Endothelial cell (in vitro differentiated cells): ENCODE measurements around the gene PTPRM. TPM values are rescaled to one million over a fixed set of nuclear protein-coding genes. Genes with fewer than 3 reads are reported as not detected.
"Not testable (repeated sequence)": the region's sequence is repeated elsewhere in the genome, so short reads cannot be mapped to it uniquely, and the experiment has no call there.

Source experiments
- DNase-seq: peaks from one replicate; pipeline ENCODE4 v3.0.0; 2021; ENCODE audit warnings: low spot score
- H3K27ac Mint-ChIP-seq: one replicate; pipeline ENCODE4 v1.8.0; 2021; ENCODE audit warnings: mixed read lengths, inconsistent platforms; ENCODE audit not compliant: unreplicated experiment
- H3K27me3 Mint-ChIP-seq: one replicate; pipeline ENCODE4 v1.8.0; 2021; ENCODE audit warnings: mild to moderate bottlenecking, moderate library complexity, mixed read lengths, inconsistent platforms; ENCODE audit not compliant: unreplicated experiment
- H3K36me3 Mint-ChIP-seq: one replicate; pipeline ENCODE4 v1.8.0; 2021; ENCODE audit warnings: mild to moderate bottlenecking, low read depth, mixed read lengths, inconsistent platforms; ENCODE audit not compliant: unreplicated experiment
- H3K4me1 Mint-ChIP-seq: one replicate; pipeline ENCODE4 v1.8.0; 2021; ENCODE audit warnings: mild to moderate bottlenecking, mixed read lengths, inconsistent platforms; ENCODE audit not compliant: unreplicated experiment
- H3K4me3 Mint-ChIP-seq: one replicate; pipeline ENCODE4 v1.8.0; 2021; ENCODE audit warnings: mild to moderate bottlenecking, mixed read lengths, inconsistent platforms; ENCODE audit not compliant: unreplicated experiment
- H3K9me3 Mint-ChIP-seq: one replicate; pipeline ENCODE4 v1.8.0; 2021; ENCODE audit warnings: mixed read lengths, inconsistent platforms; ENCODE audit not compliant: unreplicated experiment
- total RNA-seq: library from RNA; stranded (reverse); fragmentation: NEBNext Ultra II Directional; extraction: Animal tissue kit (Norgen Biotek cat#: 25700); gene quantifications from one replicate; pipeline ENCODE4 v1.2.1, GENCODE V29; 2021; ENCODE audit not compliant: unreplicated experiment
- TF ChIP-seq, protein P1 (sequence below): fragments of 200-600 bp; sonication (generic); IDR thresholded peaks from one replicate; pipeline ENCODE4 v1.5.0; 2021; ENCODE audit warnings: antibody characterized with exemption; ENCODE audit not compliant: unreplicated experiment

PTPRM gene
- total RNA-seq, 1 donor from 2014 or later, result 284 TPM

DNA sequence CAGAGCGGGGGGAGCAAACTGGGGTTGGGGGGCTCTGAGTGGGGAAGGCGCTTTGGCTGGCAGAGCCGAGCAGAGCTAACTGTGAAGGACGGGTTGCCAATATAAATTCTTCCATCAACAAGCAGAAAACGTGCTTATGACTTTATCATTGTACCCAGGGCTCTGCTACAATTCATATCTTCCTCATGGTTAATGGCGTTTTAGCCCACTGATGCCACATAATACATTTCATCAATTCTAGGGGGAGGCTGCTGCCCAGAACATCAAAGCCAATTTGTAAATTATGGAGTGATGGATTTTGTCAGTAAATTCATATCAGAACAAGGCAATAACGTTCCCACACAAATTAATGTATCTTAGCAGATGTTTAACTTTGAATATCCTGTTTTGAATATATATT, 866.7 kb downstream of the PTPRM start:
- Mint-ChIP-seq H3K36me3 (no peaks in the 10 kb centered on the region), H3K9me3 (no peaks in the 10 kb centered on the region), H3K27me3 (peaks cover 4% of the 10 kb centered on the region), H3K27ac (no peak overlapping the region), H3K4me3 (no peak overlapping the region), H3K4me1 (no peaks in the 10 kb centered on the region)
- DNase-seq, result no peak
- TF ChIP-seq, protein P1, sequence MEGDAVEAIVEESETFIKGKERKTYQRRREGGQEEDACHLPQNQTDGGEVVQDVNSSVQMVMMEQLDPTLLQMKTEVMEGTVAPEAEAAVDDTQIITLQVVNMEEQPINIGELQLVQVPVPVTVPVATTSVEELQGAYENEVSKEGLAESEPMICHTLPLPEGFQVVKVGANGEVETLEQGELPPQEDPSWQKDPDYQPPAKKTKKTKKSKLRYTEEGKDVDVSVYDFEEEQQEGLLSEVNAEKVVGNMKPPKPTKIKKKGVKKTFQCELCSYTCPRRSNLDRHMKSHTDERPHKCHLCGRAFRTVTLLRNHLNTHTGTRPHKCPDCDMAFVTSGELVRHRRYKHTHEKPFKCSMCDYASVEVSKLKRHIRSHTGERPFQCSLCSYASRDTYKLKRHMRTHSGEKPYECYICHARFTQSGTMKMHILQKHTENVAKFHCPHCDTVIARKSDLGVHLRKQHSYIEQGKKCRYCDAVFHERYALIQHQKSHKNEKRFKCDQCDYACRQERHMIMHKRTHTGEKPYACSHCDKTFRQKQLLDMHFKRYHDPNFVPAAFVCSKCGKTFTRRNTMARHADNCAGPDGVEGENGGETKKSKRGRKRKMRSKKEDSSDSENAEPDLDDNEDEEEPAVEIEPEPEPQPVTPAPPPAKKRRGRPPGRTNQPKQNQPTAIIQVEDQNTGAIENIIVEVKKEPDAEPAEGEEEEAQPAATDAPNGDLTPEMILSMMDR, result no peak

DNA sequence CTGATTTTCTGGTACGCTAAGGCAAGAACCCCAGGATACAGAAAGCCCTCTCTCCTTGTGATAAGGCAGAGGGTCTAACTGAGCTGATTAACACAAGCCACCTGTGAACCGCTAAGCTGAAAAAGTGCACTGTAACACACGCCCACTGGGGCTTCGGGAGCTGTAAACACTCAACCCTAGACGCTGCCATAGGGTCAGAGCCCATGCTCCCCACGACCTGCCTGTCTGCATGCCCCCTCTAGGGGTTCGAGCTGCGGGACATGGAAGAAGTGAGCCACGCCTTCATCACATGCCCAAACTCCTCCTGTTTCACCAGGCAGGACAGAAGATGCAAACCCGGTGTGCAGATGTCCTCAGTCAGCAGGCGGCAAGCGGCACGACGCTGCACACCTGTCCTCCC, 868.3 kb downstream of the PTPRM start:
- H3K27ac Mint-ChIP-seq, result no peak overlapping the region
- H3K4me3 Mint-ChIP-seq, result no peak overlapping the region
- DNase-seq, result no peak
- TF ChIP-seq, protein P1, result no peak
- H3K36me3 Mint-ChIP-seq, result no peaks in the 10 kb centered on the region
- no peaks in the 10 kb centered on the region for H3K9me3 Mint-ChIP-seq
- peaks cover 4% of the 10 kb centered on the region for H3K27me3 Mint-ChIP-seq
- no peaks in the 10 kb centered on the region for H3K4me1 Mint-ChIP-seq

DNA sequence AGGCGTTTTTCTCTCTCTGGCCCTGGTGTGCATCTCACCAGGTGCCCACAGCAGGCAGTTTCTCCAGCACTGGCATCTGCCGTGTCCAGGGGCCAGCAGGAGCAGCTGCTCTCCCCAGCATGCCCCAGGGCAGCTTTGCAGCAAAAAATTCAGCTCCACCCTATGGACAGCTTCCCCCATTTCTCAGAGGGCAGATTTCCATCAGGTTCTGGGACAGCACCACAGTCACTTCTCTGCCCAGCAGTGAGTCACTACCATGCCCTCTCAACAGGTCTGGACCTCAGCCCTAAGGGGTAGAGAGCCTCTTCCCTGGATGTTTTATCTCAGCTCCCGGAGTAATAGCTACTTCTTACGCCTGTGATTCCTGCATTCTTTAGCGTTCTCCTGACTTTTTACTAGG, 871.9 kb downstream of the PTPRM start:
- Mint-ChIP-seq H3K9me3 (peaks cover 6% of the 10 kb centered on the region), H3K4me1 (no peaks in the 10 kb centered on the region), H3K27me3 (no peaks in the 10 kb centered on the region), H3K4me3 (no peak overlapping the region), H3K36me3 (no peaks in the 10 kb centered on the region), H3K27ac (no peak overlapping the region)
- DNase-seq, result no peak
- TF ChIP-seq, protein P1, result no peak

DNA sequence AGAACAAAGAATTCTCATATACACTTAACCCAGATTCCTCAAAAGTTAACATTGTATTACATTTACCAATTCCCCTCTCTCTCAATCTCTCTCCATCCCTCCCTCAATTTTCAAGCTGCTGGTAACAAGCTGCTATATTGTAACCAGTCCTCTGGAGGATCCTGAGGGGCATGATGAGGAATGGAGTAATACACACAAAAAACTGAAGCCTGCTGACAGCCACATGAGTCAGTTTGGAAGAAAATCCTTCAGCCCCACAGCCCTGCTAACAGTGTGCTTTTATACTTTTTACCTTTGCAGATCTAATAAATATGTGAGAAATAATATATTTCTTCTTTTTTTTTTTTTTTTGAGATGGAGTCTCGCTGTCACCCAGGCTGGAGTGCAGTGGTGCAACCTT, 876.4 kb downstream of the PTPRM start:
- Mint-ChIP-seq H3K27ac (no peak overlapping the region), H3K36me3 (no peaks in the 10 kb centered on the region), H3K9me3 (peaks cover 6% of the 10 kb centered on the region), H3K27me3 (peaks cover 2% of the 10 kb centered on the region), H3K4me1 (no peaks in the 10 kb centered on the region), H3K4me3 (no peak overlapping the region)
- DNase-seq, result no peak
- TF ChIP-seq, protein P1, result no peak

DNA sequence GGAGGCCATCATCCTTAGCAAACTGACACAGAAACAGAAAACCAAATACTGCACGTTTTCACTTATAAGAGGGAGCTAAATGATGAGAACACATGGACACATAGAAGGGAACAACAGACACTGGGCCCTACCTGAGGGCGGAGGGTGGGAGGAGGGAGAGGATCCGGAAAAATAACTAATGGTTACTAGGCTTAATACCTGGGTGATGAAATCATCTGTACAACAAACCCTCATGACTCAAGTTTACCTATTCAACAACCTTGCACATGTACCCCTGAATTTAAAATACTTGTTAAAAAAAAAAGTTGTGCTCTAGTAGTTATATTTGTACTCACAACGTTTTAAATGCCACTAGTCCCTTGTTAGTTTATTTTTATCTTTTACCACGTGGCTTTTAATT, 879.8 kb downstream of the PTPRM start:
- not testable (repeated sequence) for H3K27ac Mint-ChIP-seq, H3K36me3 Mint-ChIP-seq, H3K27me3 Mint-ChIP-seq, H3K4me1 Mint-ChIP-seq, DNase-seq, H3K9me3 Mint-ChIP-seq, H3K4me3 Mint-ChIP-seq

DNA sequence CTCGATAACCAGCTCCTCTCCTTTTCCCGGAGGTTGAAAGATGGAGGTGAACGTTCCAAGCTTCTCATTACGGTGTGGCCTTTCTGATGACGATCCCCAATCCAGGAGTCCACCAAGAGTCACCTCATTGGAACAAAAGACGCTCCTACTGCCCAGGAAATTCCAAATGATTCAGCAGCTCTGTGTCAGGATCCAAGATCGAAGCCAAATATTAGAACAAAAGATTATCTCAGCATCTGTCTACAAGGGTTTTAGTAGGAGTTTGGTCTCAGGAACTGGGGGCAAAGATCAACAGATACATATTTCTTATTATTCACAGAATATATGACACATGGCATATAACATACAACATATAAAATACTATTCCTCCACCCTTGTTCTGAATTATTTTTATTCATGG, 881.0 kb downstream of the PTPRM start:
- no peak for DNase-seq
- Mint-ChIP-seq H3K4me3 (no peak overlapping the region), H3K36me3 (no peaks in the 10 kb centered on the region), H3K27ac (no peak overlapping the region), H3K4me1 (no peaks in the 10 kb centered on the region), H3K9me3 (no peaks in the 10 kb centered on the region), H3K27me3 (peaks cover 2% of the 10 kb centered on the region)
- TF ChIP-seq, protein P1, result no peak
